GM21576 (cell line): ENCODE measurements around the gene BACH2.
"Not testable (repeated sequence)": the region's sequence is repeated elsewhere in the genome, so short reads cannot be mapped to it uniquely, and the experiment has no call there.

Source experiments
- ATAC-seq: cut with Tn5 transposase; IDR thresholded peaks from one replicate; pipeline ENCODE4 v1.9.1; 2021; ENCODE audit warnings: mild to moderate bottlenecking, moderate library complexity; ENCODE audit not compliant: unreplicated experiment

BACH2 gene

GRCh38 chr6:90131614-90132423 lies 164.8 kb downstream of the BACH2 start:
- ATAC-seq: no peak

- ATAC-seq: no peak
Measured at GRCh38 chr6:90131125-90131524, 165.5 kb downstream of the BACH2 start.

GRCh38 chr6:90128687-90129086 lies 168.0 kb downstream of the BACH2 start:
- not testable (repeated sequence) for ATAC-seq

GRCh38 chr6:90127595-90127994 lies 169.0 kb downstream of the BACH2 start:
- ATAC-seq: no peak

- ATAC-seq: no peak
Measured at GRCh38 chr6:90126839-90127238, 169.8 kb downstream of the BACH2 start.

- ATAC-seq: no peak
Measured at GRCh38 chr6:90126181-90126580, 170.5 kb downstream of the BACH2 start.

- ATAC-seq: no peak
Measured at GRCh38 chr6:90124874-90125510, 171.7 kb downstream of the BACH2 start.

- no peak for ATAC-seq
Measured at GRCh38 chr6:90123831-90124230, 172.8 kb downstream of the BACH2 start.

- no peak for ATAC-seq
Measured at GRCh38 chr6:90121982-90122381, 174.7 kb downstream of the BACH2 start.

GRCh38 chr6:90120327-90120726 lies 176.3 kb downstream of the BACH2 start:
- no peak for ATAC-seq

- no peak for ATAC-seq
Measured at GRCh38 chr6:90119618-90120017, 177.0 kb downstream of the BACH2 start.

- ATAC-seq: no peak
Measured at GRCh38 chr6:90118581-90118980, 178.1 kb downstream of the BACH2 start.

- ATAC-seq: no peak
Measured at GRCh38 chr6:90118069-90118468, 178.6 kb downstream of the BACH2 start.

- ATAC-seq: not testable (repeated sequence)
Measured at GRCh38 chr6:90116126-90116525, 180.5 kb downstream of the BACH2 start.

- no peak for ATAC-seq
Measured at GRCh38 chr6:90113389-90113788, 183.3 kb downstream of the BACH2 start.

- no peak for ATAC-seq
Measured at GRCh38 chr6:90111387-90111786, 185.3 kb downstream of the BACH2 start.

- ATAC-seq: no peak
Measured at GRCh38 chr6:90110971-90111370, 185.7 kb downstream of the BACH2 start.

- no peak for ATAC-seq
Measured at GRCh38 chr6:90109141-90109540, 187.5 kb downstream of the BACH2 start.

- peak; percentile 91 for ATAC-seq
Measured at GRCh38 chr6:90107771-90108282, 188.8 kb downstream of the BACH2 start.

GRCh38 chr6:90107371-90107770 lies 189.3 kb downstream of the BACH2 start:
- no peak for ATAC-seq

GRCh38 chr6:90106449-90106848 lies 190.2 kb downstream of the BACH2 start:
- ATAC-seq: no peak

- no peak for ATAC-seq
Measured at GRCh38 chr6:90105506-90106170, 191.0 kb downstream of the BACH2 start.
